HepG2 (cell line): ENCODE results near the gene LILRB3. TPM values are rescaled to one million over a fixed set of nuclear protein-coding genes. Genes with fewer than 3 reads are reported as not detected.

Experiments used
- ASH2L ChIP-seq: fragments of 300-600, 200-600 bp; sonication (generic); IDR thresholded peaks from 2 replicates; pipeline ENCODE4 v1.7.0; 2017; ENCODE audit warnings: low read depth, mild to moderate bottlenecking, moderate library complexity, mixed read lengths, low read length; ENCODE audit not compliant: insufficient read length
- CBX5 ChIP-seq: sonication (generic); formaldehyde crosslinking; IDR thresholded peaks from 2 replicates; pipeline ENCODE4 v1.4.0; 2020; ENCODE audit warnings: missing genetic modification reagents, borderline replicate concordance
- FOSL2 ChIP-seq: sonication (generic); formaldehyde crosslinking; IDR thresholded peaks from 2 replicates; pipeline ENCODE4 v1.4.0; 2020; ENCODE audit warnings: missing genetic modification reagents
- JUN ChIP-seq: sonication (generic); formaldehyde crosslinking; IDR thresholded peaks from 2 replicates; pipeline ENCODE4 v1.4.0; 2020; ENCODE audit warnings: mild to moderate bottlenecking, missing genetic modification reagents
- POLR2AphosphoS5 ChIP-seq: IDR thresholded peaks from 2 replicates; pipeline ENCODE4 v1.6.1; 2012; ENCODE audit warnings: low read depth, low read length
- RAD51 ChIP-seq: fragments of 450-650 bp; IDR thresholded peaks from 2 replicates; pipeline ENCODE4 v1.6.1; 2016; ENCODE audit warnings: borderline replicate concordance
- RBFOX2 ChIP-seq: fragments of 200-400 bp; formaldehyde crosslinking; IDR thresholded peaks from 2 replicates; pipeline ENCODE4 v1.6.1; 2017; ENCODE audit warnings: low read depth, mild to moderate bottlenecking, low read length
- RFXAP ChIP-seq: sonication (generic); formaldehyde crosslinking; IDR thresholded peaks from 2 replicates; pipeline ENCODE4 v1.4.0; 2020; ENCODE audit warnings: missing genetic modification reagents, borderline replicate concordance
- TCF7 ChIP-seq: sonication (generic); IDR thresholded peaks from 2 replicates; pipeline ENCODE4 v1.6.1; 2016; ENCODE audit warnings: antibody characterized with exemption, low read depth
- ZBED4 ChIP-seq: sonication (generic); formaldehyde crosslinking; IDR thresholded peaks from 2 replicates; pipeline ENCODE4 v1.4.0; 2020; ENCODE audit warnings: missing genetic modification reagents, borderline replicate concordance
- ZKSCAN1 ChIP-seq: fragments of 150-350 bp; IDR thresholded peaks from 2 replicates; pipeline ENCODE4 v1.6.1; 2014; ENCODE audit warnings: low read length
- ZNF232 ChIP-seq: sonication (generic); formaldehyde crosslinking; IDR thresholded peaks from 2 replicates; pipeline ENCODE4 v1.4.0; 2020; ENCODE audit warnings: missing genetic modification reagents, borderline replicate concordance
- ZNF260 ChIP-seq: sonication (generic); formaldehyde crosslinking; IDR thresholded peaks from 2 replicates; pipeline ENCODE4 v1.4.0; 2020; ENCODE audit warnings: missing genetic modification reagents, low read depth, mild to moderate bottlenecking, borderline replicate concordance
- ZNF329 ChIP-seq: sonication (generic); formaldehyde crosslinking; IDR thresholded peaks from 2 replicates; pipeline ENCODE4 v1.9.0; 2021; ENCODE audit warnings: low read depth, mild to moderate bottlenecking, missing genetic modification reagents
- ZNF512B ChIP-seq: sonication (generic); formaldehyde crosslinking; IDR thresholded peaks from 2 replicates; pipeline ENCODE4 v1.5.1; 2020; ENCODE audit warnings: missing genetic modification reagents, mild to moderate bottlenecking, borderline replicate concordance
- ZNF629 ChIP-seq: sonication (generic); formaldehyde crosslinking; conservative IDR thresholded peaks from 2 replicates; pipeline ENCODE4 v1.5.0; 2020; ENCODE audit warnings: missing genetic modification reagents
- ZNF724P ChIP-seq: sonication (generic); formaldehyde crosslinking; IDR thresholded peaks from 2 replicates; pipeline ENCODE4 v1.8.0; 2022; ENCODE audit warnings: missing genetic modification reagents, borderline replicate concordance
- ZNF761 ChIP-seq: sonication (generic); formaldehyde crosslinking; conservative IDR thresholded peaks from 2 replicates; pipeline ENCODE4 v1.4.0; 2020; ENCODE audit warnings: mild to moderate bottlenecking, missing genetic modification reagents
- ZNF776 ChIP-seq: sonication (generic); formaldehyde crosslinking; IDR thresholded peaks from 2 replicates; pipeline ENCODE4 v1.4.0; 2020; ENCODE audit warnings: mild to moderate bottlenecking, missing genetic modification reagents
- ZSCAN30 ChIP-seq: sonication (generic); formaldehyde crosslinking; IDR thresholded peaks from 2 replicates; pipeline ENCODE4 v1.5.0; 2020; ENCODE audit warnings: mild to moderate bottlenecking, missing genetic modification reagents
- polyA plus RNA-seq, 8 experiments: library from polyadenylated mRNA; depleted of rRNA in 3 of 8; stranded (reverse) in 7 of 8; unstranded in 1 of 8; fragments of >200 nt; fragmentation: Illumina TruSeq in 4 of 8; extraction: Trizol in 4 of 8; gene quantifications; 2 replicates each; pipeline versions ENCODE4 v1.2.1 to v1.2.3, GENCODE V29; 2011 to 2016; ENCODE audit warnings: low read depth in 4 of 8, missing spikeins in 1 of 8, mixed read lengths in 1 of 8; ENCODE audit not compliant: insufficient read depth in 1 of 8
- total RNA-seq, 5 experiments: library from RNA; depleted of rRNA; stranded (reverse); fragments of >200 nt; fragmentation: Illumina TruSeq; extraction: Trizol; gene quantifications; 2 replicates each; pipeline ENCODE4 v1.2.3, GENCODE V29; 2016; ENCODE audit warnings: low read depth in 1 of 5
- TF ChIP-seq, protein P1 (sequence below): sonication (generic); formaldehyde crosslinking; IDR thresholded peaks from 2 replicates; pipeline ENCODE4 v1.4.0; 2020; ENCODE audit warnings: missing genetic modification reagents
- TF ChIP-seq, protein P2 (sequence below): sonication (generic); formaldehyde crosslinking; IDR thresholded peaks from 2 replicates; pipeline ENCODE4 v1.5.0; 2020; ENCODE audit warnings: missing genetic modification reagents

LILRB3 gene
- total and polyA plus RNA-seq, 2 of the 13 experiments (the other 11 are each of a cell fraction or from before 2014, with no cell fraction given), result 0.22 TPM; not detected in 1

DNA sequence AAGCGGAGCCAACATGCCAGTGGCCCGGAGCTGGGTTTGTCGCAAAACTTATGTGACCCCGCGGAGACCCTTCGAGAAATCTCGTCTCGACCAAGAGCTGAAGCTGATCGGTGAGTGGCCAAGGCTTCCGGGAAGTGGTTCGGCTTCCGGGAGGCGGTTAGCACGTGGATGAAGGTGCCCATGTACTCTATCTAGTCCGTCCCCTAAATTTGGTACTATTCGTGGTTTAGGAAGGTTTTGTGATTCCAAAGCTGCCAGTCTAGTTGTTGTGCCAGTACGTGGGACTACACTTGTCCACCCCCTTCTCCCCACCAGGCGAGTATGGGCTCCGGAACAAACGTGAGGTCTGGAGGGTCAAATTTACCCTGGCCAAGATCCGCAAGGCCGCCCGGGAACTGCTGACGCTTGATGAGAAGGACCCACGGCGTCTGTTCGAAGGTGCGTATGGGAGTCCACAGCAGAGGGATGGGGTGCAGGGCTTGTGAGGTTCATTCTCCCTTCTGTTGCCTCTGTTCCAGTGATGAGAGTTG lies 21.6 kb downstream of the LILRB3 start (continued):
- TF ChIP-seq, protein P1, sequence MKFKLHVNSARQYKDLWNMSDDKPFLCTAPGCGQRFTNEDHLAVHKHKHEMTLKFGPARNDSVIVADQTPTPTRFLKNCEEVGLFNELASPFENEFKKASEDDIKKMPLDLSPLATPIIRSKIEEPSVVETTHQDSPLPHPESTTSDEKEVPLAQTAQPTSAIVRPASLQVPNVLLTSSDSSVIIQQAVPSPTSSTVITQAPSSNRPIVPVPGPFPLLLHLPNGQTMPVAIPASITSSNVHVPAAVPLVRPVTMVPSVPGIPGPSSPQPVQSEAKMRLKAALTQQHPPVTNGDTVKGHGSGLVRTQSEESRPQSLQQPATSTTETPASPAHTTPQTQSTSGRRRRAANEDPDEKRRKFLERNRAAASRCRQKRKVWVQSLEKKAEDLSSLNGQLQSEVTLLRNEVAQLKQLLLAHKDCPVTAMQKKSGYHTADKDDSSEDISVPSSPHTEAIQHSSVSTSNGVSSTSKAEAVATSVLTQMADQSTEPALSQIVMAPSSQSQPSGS (CRISPR knock-in tag), result no peak
- TF ChIP-seq ZNF724P (CRISPR knock-in tag), result 0 out of 2 replicates have a peak, but pooled peaks have one; percentile 10
- TF ChIP-seq, protein P2, sequence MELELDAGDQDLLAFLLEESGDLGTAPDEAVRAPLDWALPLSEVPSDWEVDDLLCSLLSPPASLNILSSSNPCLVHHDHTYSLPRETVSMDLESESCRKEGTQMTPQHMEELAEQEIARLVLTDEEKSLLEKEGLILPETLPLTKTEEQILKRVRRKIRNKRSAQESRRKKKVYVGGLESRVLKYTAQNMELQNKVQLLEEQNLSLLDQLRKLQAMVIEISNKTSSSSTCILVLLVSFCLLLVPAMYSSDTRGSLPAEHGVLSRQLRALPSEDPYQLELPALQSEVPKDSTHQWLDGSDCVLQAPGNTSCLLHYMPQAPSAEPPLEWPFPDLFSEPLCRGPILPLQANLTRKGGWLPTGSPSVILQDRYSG (CRISPR knock-in tag), result no peak
- TF ChIP-seq ZKSCAN1, result no peak
- no peak for TF ChIP-seq ZNF776 (CRISPR knock-in tag)
- no peak for TF ChIP-seq ZNF629
- TF ChIP-seq ASH2L, result peak; percentile 6
- no peak for TF ChIP-seq CBX5 (CRISPR knock-in tag)
- no peak for TF ChIP-seq RAD51
- TF ChIP-seq RFXAP, result no peak
- TF ChIP-seq ZNF329, result 0 out of 2 replicates have a peak, but pooled peaks have one; percentile 14
- no peak for TF ChIP-seq ZNF761 (CRISPR knock-in tag)
- no peak for TF ChIP-seq ZSCAN30 (CRISPR knock-in tag)
- no peak for TF ChIP-seq TCF7
- TF ChIP-seq ZNF260 (CRISPR knock-in tag), result no peak
- peak; percentile 57; the same call in 1 of the 2 replicates for TF ChIP-seq RBFOX2
- TF ChIP-seq ZBED4 (CRISPR knock-in tag), result no peak
- TF ChIP-seq ZNF232 (CRISPR knock-in tag), result no peak
- no peak for TF ChIP-seq POLR2AphosphoS5
- TF ChIP-seq JUN (CRISPR knock-in tag), result no peak
- TF ChIP-seq FOSL2 (CRISPR knock-in tag), result no peak
- TF ChIP-seq ZNF512B (CRISPR knock-in tag), result no peak
